Body of pancreas (tissue), 4 donors: ENCODE results near the gene CDKN1B.

ENCODE experiments used
- POLR2A ChIP-seq, 3 donors: fragments of 450-650 bp; IDR thresholded peaks; one replicate each; pipeline ENCODE4 v1.6.1; 2016; ENCODE audit warnings: antibody characterized with exemption in 3 of 3, mild to moderate bottlenecking in 2 of 3
- TF ChIP-seq, protein P1 (sequence below), 7 experiments: fragments of 450-650 bp in 4 of 7; fragments of 200-600 bp in 3 of 7; sonication (generic) in 3 of 7; IDR thresholded peaks; one replicate each; pipeline ENCODE4 v1.5.1; 2016 to 2019; ENCODE audit warnings: antibody characterized with exemption in 7 of 7

DNA sequence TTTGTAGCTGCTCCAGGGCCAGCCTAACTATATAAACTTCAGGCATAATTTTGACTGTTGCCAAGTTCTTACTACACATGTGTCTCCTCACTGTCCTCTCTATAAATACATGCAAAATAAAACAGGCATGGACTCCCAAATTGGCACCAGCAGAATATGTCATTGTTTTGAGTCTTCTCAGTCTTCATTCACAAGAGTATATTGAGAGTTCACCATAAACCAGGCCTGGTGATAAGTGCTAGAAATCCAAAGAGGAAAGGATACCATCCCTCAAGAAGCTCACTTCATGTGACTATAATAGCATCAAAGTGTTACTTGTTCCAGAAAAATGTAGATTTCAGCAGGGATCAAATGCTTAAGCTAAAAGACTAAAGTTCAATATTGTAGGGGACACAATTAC, 34.9 kb upstream of the CDKN1B start:
- TF ChIP-seq, protein P1, sequence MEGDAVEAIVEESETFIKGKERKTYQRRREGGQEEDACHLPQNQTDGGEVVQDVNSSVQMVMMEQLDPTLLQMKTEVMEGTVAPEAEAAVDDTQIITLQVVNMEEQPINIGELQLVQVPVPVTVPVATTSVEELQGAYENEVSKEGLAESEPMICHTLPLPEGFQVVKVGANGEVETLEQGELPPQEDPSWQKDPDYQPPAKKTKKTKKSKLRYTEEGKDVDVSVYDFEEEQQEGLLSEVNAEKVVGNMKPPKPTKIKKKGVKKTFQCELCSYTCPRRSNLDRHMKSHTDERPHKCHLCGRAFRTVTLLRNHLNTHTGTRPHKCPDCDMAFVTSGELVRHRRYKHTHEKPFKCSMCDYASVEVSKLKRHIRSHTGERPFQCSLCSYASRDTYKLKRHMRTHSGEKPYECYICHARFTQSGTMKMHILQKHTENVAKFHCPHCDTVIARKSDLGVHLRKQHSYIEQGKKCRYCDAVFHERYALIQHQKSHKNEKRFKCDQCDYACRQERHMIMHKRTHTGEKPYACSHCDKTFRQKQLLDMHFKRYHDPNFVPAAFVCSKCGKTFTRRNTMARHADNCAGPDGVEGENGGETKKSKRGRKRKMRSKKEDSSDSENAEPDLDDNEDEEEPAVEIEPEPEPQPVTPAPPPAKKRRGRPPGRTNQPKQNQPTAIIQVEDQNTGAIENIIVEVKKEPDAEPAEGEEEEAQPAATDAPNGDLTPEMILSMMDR (IDR thresholded peaks at IDR 0.05) = no peak
- no peak for TF ChIP-seq POLR2A (IDR thresholded peaks at IDR 0.05)
